Naive B cell (primary cell): ENCODE data around the gene ZFYVE9. TPM values are rescaled to one million over a fixed set of nuclear protein-coding genes. Genes with fewer than 3 reads are reported as not detected.
A peak's percentile ranks its signal among the peaks of the same experiment; 100 is the strongest.

Experiments
- ATAC-seq, 2 donors: fragments of 150-1000 bp; cut with Tn5 transposase; 2 replicates each; pipeline ENCODE4 v1.10.0; 2021; ENCODE audit warnings: low read depth in 2 of 2, mild to moderate bottlenecking in 2 of 2, moderate library complexity in 2 of 2
- DNase-seq: peaks from one replicate; pipeline ENCODE4 v3.0.0; 2022
- H3K27ac Mint-ChIP-seq, 6 donors: one replicate each; pipeline ENCODE4 v1.8.0; 2020 to 2022; ENCODE audit warnings: mild to moderate bottlenecking in 6 of 6, mixed read lengths in 6 of 6, moderate library complexity in 5 of 6, inconsistent platforms in 2 of 6
- H3K27me3 Mint-ChIP-seq, 3 donors: one replicate each; pipeline ENCODE4 v1.8.0; 2021 to 2022; ENCODE audit warnings: mixed read lengths in 3 of 3, mild to moderate bottlenecking in 1 of 3
- H3K36me3 Mint-ChIP-seq, 2 donors: one replicate each; pipeline ENCODE4 v1.8.0; 2020 to 2022; ENCODE audit warnings: mixed read lengths in 2 of 2, inconsistent platforms in 1 of 2, mild to moderate bottlenecking in 1 of 2
- H3K4me1 Mint-ChIP-seq, 3 donors: one replicate each; pipeline ENCODE4 v1.8.0; 2020 to 2022; ENCODE audit warnings: mixed read lengths in 3 of 3, inconsistent platforms in 1 of 3, mild to moderate bottlenecking in 1 of 3, moderate library complexity in 1 of 3
- H3K4me3 Mint-ChIP-seq, 8 donors: one replicate each; pipeline ENCODE4 v1.8.0; 2020 to 2022; ENCODE audit warnings: mild to moderate bottlenecking in 8 of 8, mixed read lengths in 8 of 8, moderate library complexity in 8 of 8, inconsistent platforms in 2 of 8
- H3K9me3 Mint-ChIP-seq, 7 donors: one replicate each; pipeline ENCODE4 v1.8.0; 2020 to 2022; ENCODE audit warnings: mixed read lengths in 7 of 7, mild to moderate bottlenecking in 5 of 7, inconsistent platforms in 2 of 7, moderate library complexity in 1 of 7
- polyA plus RNA-seq, 6 donors: library from polyadenylated mRNA; unstranded; fragments of 300-500 nt; fragmentation: Illumina TruSeq; gene quantifications; one replicate each; pipeline ENCODE4 v1.2.3, GENCODE V29; 2021; ENCODE audit warnings: low read depth in 6 of 6

ZFYVE9 gene
- polyA plus RNA-seq, 6 donors from 2014 or later, result 0.05 to 0.24 (median 0.14) TPM; not detected in 2

GRCh38 chr1:52253421-52253820 lies 111.5 kb downstream of the ZFYVE9 start:
- no peaks in the 10 kb centered on the region for H3K4me1 Mint-ChIP-seq
- peaks cover 0 to 2% (median 0%) of the 10 kb centered on the region in 7 donors for H3K9me3 Mint-ChIP-seq
- H3K4me3 Mint-ChIP-seq, result no peak overlapping the region
- DNase-seq (no peak), ATAC-seq (no peak)
- peaks cover 64 to 91% (median 75%) of the 10 kb centered on the region in 3 donors for H3K27me3 Mint-ChIP-seq
- H3K36me3 Mint-ChIP-seq, result no peaks in the 10 kb centered on the region
- H3K27ac Mint-ChIP-seq, result no peak overlapping the region

- no peak overlapping the region for H3K4me3 Mint-ChIP-seq
- no peak overlapping the region for H3K27ac Mint-ChIP-seq
- H3K27me3 Mint-ChIP-seq, result peaks cover 59 to 73% (median 71%) of the 10 kb centered on the region in 3 donors
- no peaks in the 10 kb centered on the region for H3K4me1 Mint-ChIP-seq
- H3K36me3 Mint-ChIP-seq, result no peaks in the 10 kb centered on the region
- peaks cover 0 to 3% (median 0%) of the 10 kb centered on the region in 7 donors for H3K9me3 Mint-ChIP-seq
- no peak for ATAC-seq
- DNase-seq, result no peak
Measured at GRCh38 chr1:52259886-52260285, 118.0 kb downstream of the ZFYVE9 start.

GRCh38 chr1:52263153-52263910 lies 121.4 kb downstream of the ZFYVE9 start:
- Mint-ChIP-seq H3K4me1 (no peaks in the 10 kb centered on the region), H3K9me3 (peaks cover 0 to 3% (median 0%) of the 10 kb centered on the region in 7 donors), H3K36me3 (no peaks in the 10 kb centered on the region), H3K27me3 (peaks cover 62 to 71% (median 65%) of the 10 kb centered on the region in 3 donors), H3K4me3 (no peak overlapping the region), H3K27ac (no peak overlapping the region)
- ATAC-seq (no peak), DNase-seq (no peak)

- Mint-ChIP-seq H3K4me1 (no peaks in the 10 kb centered on the region), H3K9me3 (peaks cover 0 to 8% (median 0%) of the 10 kb centered on the region in 7 donors), H3K36me3 (peaks cover 2% of the 10 kb centered on the region in 2 donors), H3K27me3 (peaks cover 54 to 69% (median 60%) of the 10 kb centered on the region in 3 donors), H3K4me3 (no peak overlapping the region), H3K27ac (no peak overlapping the region)
- ATAC-seq (no peak), DNase-seq (no peak)
Measured at GRCh38 chr1:52264530-52265115, 122.7 kb downstream of the ZFYVE9 start.

- Mint-ChIP-seq H3K9me3 (peaks cover 0 to 10% (median 2%) of the 10 kb centered on the region in 7 donors), H3K36me3 (peaks cover 6 to 8% of the 10 kb centered on the region in 2 donors), H3K27ac (no peak overlapping the region), H3K4me1 (no peaks in the 10 kb centered on the region), H3K27me3 (peaks cover 42 to 60% (median 53%) of the 10 kb centered on the region in 3 donors), H3K4me3 (no peak overlapping the region)
- ATAC-seq (no peak), DNase-seq (no peak)
Measured at GRCh38 chr1:52266507-52266906, 124.6 kb downstream of the ZFYVE9 start.

GRCh38 chr1:52268372-52268771 lies 126.5 kb downstream of the ZFYVE9 start:
- Mint-ChIP-seq H3K36me3 (peaks cover 6 to 8% of the 10 kb centered on the region in 2 donors), H3K4me3 (no peak overlapping the region), H3K4me1 (no peaks in the 10 kb centered on the region), H3K27ac (no peak overlapping the region), H3K27me3 (peaks cover 37 to 50% (median 47%) of the 10 kb centered on the region in 3 donors), H3K9me3 (peaks cover 0 to 7% (median 2%) of the 10 kb centered on the region in 7 donors)
- ATAC-seq (no peak), DNase-seq (no peak)

- ATAC-seq (no peak), DNase-seq (no peak)
- Mint-ChIP-seq H3K27ac (no peak overlapping the region), H3K36me3 (no peaks in the 10 kb centered on the region), H3K9me3 (peaks cover 0 to 4% (median 0%) of the 10 kb centered on the region in 7 donors), H3K27me3 (peaks cover 0 to 12% (median 0%) of the 10 kb centered on the region in 3 donors), H3K4me3 (no peak overlapping the region), H3K4me1 (no peaks in the 10 kb centered on the region)
Measured at GRCh38 chr1:52281518-52281917, 139.6 kb downstream of the ZFYVE9 start.

- Mint-ChIP-seq H3K27ac (no peak overlapping the region), H3K4me1 (no peaks in the 10 kb centered on the region), H3K9me3 (peaks cover 0 to 4% (median 0%) of the 10 kb centered on the region in 7 donors), H3K36me3 (no peaks in the 10 kb centered on the region), H3K27me3 (peaks cover 0 to 12% (median 0%) of the 10 kb centered on the region in 3 donors), H3K4me3 (no peak overlapping the region)
- no peak for DNase-seq
- no peak for ATAC-seq
Measured at GRCh38 chr1:52288286-52288685, 146.4 kb downstream of the ZFYVE9 start.

- no peaks in the 10 kb centered on the region for H3K4me1 Mint-ChIP-seq
- no peak overlapping the region for H3K4me3 Mint-ChIP-seq
- H3K9me3 Mint-ChIP-seq, result no peaks in the 10 kb centered on the region
- no peak overlapping the region for H3K27ac Mint-ChIP-seq
- H3K36me3 Mint-ChIP-seq, result no peaks in the 10 kb centered on the region
- DNase-seq (no peak), ATAC-seq (no peak)
- peaks cover 0 to 5% (median 0%) of the 10 kb centered on the region in 3 donors for H3K27me3 Mint-ChIP-seq
Measured at GRCh38 chr1:52294580-52294979, 152.7 kb downstream of the ZFYVE9 start.

GRCh38 chr1:52296345-52296744 lies 154.5 kb downstream of the ZFYVE9 start:
- Mint-ChIP-seq H3K9me3 (no peaks in the 10 kb centered on the region), H3K27me3 (no peaks in the 10 kb centered on the region), H3K36me3 (no peaks in the 10 kb centered on the region), H3K27ac (no peak overlapping the region), H3K4me3 (no peak overlapping the region), H3K4me1 (no peaks in the 10 kb centered on the region)
- DNase-seq, result peak; percentile 15
- peak; percentile 38 to 47 for ATAC-seq

- no peak for ATAC-seq
- Mint-ChIP-seq H3K4me3 (no peak overlapping the region), H3K27ac (no peak overlapping the region), H3K4me1 (no peaks in the 10 kb centered on the region), H3K36me3 (no peaks in the 10 kb centered on the region), H3K27me3 (no peaks in the 10 kb centered on the region), H3K9me3 (no peaks in the 10 kb centered on the region)
- no peak for DNase-seq
Measured at GRCh38 chr1:52305417-52306226, 163.7 kb downstream of the ZFYVE9 start.

GRCh38 chr1:52306227-52307006 lies 164.5 kb downstream of the ZFYVE9 start:
- no peak for ATAC-seq
- Mint-ChIP-seq H3K4me3 (no peak overlapping the region), H3K36me3 (no peaks in the 10 kb centered on the region), H3K9me3 (no peaks in the 10 kb centered on the region), H3K4me1 (no peaks in the 10 kb centered on the region), H3K27me3 (no peaks in the 10 kb centered on the region), H3K27ac (no peak overlapping the region)
- DNase-seq, result no peak

- Mint-ChIP-seq H3K4me3 (no peak overlapping the region), H3K9me3 (peaks cover 0 to 4% (median 0%) of the 10 kb centered on the region in 7 donors), H3K27me3 (no peaks in the 10 kb centered on the region), H3K4me1 (no peaks in the 10 kb centered on the region), H3K27ac (no peak overlapping the region), H3K36me3 (no peaks in the 10 kb centered on the region)
- ATAC-seq (no peak), DNase-seq (no peak)
Measured at GRCh38 chr1:52321061-52321460, 179.2 kb downstream of the ZFYVE9 start.
